Activated CD4-positive, alpha-beta T cell treated with anti-CD3 and anti-CD28 coated beads, Interleukin-2, amount 10 ng/mL, durations not matched to agents 7 days and 5 days (primary cell): Measurements from ENCODE around the gene RAB3C. TPM values are rescaled to one million over a fixed set of nuclear protein-coding genes. Genes with fewer than 3 reads are reported as not detected.

Experiments
- CTCF ChIA-PET: fragments of 350-600 bp; sonication (Branson Sonifier 250); formaldehyde crosslinking; loops from one replicate; lab custom pipeline; 2021; ENCODE audit warnings: antibody characterized with exemption; lab: Charles Lee
- POLR2A ChIA-PET: fragments of 350-600 bp; sonication (Branson Sonifier 250); formaldehyde crosslinking; loops from one replicate; lab custom pipeline; 2021; ENCODE audit warnings: antibody characterized with exemption; lab: Charles Lee
- DNase-seq: peaks from one replicate; pipeline ENCODE4 v3.0.0-alpha.2; 2020
- H3K27ac Mint-ChIP-seq: one replicate; pipeline ENCODE4 v1.8.0; 2021; ENCODE audit warnings: mild to moderate bottlenecking, moderate library complexity, mixed read lengths
- H3K27me3 Mint-ChIP-seq: one replicate; pipeline ENCODE4 v1.8.0; 2021; ENCODE audit warnings: mixed read lengths
- H3K36me3 Mint-ChIP-seq: one replicate; pipeline ENCODE4 v1.8.0; 2021; ENCODE audit warnings: low read depth, mixed read lengths
- H3K4me1 Mint-ChIP-seq: one replicate; pipeline ENCODE4 v1.8.0; 2021; ENCODE audit warnings: mixed read lengths
- H3K4me3 Mint-ChIP-seq: one replicate; pipeline ENCODE4 v1.8.0; 2021; ENCODE audit warnings: mild to moderate bottlenecking, moderate library complexity, mixed read lengths
- H3K9me3 Mint-ChIP-seq: one replicate; pipeline ENCODE4 v1.8.0; 2021; ENCODE audit warnings: mixed read lengths
- total RNA-seq, 2 experiments: library from RNA; stranded (reverse); gene quantifications; one replicate each; pipeline ENCODE4 v1.2.3, GENCODE V29; 2021

The RAB3C gene
- total RNA-seq, 2 experiments from 2014 or later: not detected

DNA sequence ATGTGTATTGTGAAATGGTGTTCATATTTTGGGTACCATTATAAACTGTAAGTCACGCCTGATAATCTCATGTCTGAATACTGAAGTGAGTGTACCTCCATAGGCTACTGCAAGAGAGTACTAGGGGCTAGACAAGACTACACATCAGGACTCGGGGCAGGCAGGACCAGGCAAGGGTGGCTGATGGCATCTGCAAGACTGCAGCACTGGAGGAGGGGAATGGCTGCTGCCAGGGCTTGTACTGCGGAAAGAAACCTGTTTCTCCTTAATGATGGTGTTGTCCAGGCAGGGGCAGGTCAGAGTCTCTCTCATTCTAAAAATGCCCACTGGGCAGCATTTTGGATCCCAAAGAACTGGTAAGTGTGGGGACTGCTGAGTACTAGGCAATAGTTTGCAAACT is 172.5 kb downstream of the RAB3C start:
- Mint-ChIP-seq H3K4me1 (peaks cover 16% of the 10 kb centered on the region), H3K9me3 (no peaks in the 10 kb centered on the region), H3K4me3 (no peak overlapping the region), H3K27ac (no peak overlapping the region), H3K36me3 (no peaks in the 10 kb centered on the region), H3K27me3 (peaks cover 4% of the 10 kb centered on the region)
- ChIA-PET POLR2A (no interaction called here), CTCF (no interaction called here)
- no peak for DNase-seq

DNA sequence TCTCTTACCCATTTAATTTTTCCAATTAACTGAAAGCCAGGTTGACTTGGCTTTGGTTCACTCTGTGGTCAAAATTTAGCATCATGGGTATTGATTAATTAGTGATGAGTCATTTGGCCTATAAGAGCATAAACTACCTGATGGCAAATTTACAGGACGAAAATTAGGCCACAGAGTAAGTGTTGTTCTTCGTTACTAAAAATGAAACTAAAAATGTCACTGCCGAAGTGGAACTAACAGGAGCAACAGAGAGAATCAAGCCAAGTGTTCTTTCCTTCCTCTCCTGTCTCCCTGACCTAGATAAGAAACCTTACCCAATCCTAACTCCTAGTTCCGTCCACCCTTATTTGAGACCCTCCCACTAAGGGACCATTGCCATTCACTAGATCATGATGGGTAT is 176.9 kb downstream of the RAB3C start:
- POLR2A ChIA-PET: no interaction called here
- DNase-seq: no peak

DNA sequence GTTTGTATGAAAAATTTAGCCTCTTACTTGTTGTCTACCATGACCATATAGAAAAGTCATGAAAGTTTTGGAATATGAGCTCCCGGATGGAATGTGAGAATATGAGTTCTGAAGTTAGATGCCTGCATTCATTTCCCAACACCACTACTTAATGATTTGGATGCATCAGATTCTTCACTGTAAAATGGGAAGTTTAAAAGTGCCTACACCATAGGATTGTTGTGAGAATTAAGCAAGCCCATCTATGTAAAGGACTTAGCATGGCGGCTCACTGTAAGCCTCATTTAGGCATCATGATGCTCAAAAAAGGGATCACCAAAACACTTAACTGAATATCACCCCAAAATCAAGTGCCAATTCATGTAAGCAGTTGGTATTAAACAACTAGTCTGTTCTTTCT is 177.3 kb downstream of the RAB3C start:
- no peak for DNase-seq
- peaks cover 21% of the 10 kb centered on the region for H3K4me1 Mint-ChIP-seq
- CTCF ChIA-PET: no interaction called here

More for the DNA sequence above, 176.9 kb downstream of the RAB3C start:
- peak overlapping the region; percentile 68 for H3K4me3 Mint-ChIP-seq
- no peaks in the 10 kb centered on the region for H3K36me3 Mint-ChIP-seq
- peaks cover 3% of the 10 kb centered on the region for H3K27me3 Mint-ChIP-seq
- H3K9me3 Mint-ChIP-seq: no peaks in the 10 kb centered on the region
- H3K4me1 Mint-ChIP-seq: peaks cover 21% of the 10 kb centered on the region
- CTCF ChIA-PET: no interaction called here
- peak overlapping the region; percentile 83 for H3K27ac Mint-ChIP-seq

DNA sequence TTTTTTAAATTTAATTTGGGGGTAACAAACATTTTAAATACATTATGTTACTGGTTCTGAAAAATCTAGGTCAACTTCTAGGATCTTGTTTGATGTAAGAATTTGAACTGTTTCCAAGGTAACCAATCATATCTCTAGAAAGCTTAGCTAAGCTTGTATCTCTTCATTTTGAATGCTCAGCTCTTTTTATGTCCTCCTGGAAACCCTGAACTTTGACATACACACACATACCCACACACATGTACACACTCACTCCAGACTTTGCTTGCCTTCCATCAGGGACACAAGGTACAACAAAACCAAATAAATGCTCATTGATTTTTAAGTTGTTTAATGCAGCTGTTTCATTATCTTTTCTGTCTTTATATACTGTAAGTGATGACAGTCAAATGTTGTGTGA is 178.5 kb downstream of the RAB3C start:
- Mint-ChIP-seq H3K4me3 (no peak overlapping the region), H3K27me3 (no peaks in the 10 kb centered on the region), H3K27ac (no peak overlapping the region), H3K4me1 (peaks cover 21% of the 10 kb centered on the region), H3K36me3 (no peaks in the 10 kb centered on the region), H3K9me3 (no peaks in the 10 kb centered on the region)
- ChIA-PET POLR2A (no interaction called here), CTCF (interaction anchor here (1.2 to 1.3 kb wide), 2 partner anchors 12 to 17 kb away, joined by 3 to 4 read pairs; no protein-coding TSS in a partner anchor)
- no peak for DNase-seq

More for the DNA sequence above, 177.3 kb downstream of the RAB3C start:
- H3K27me3 Mint-ChIP-seq: peaks cover 2% of the 10 kb centered on the region
- H3K27ac Mint-ChIP-seq: peak overlapping the region; percentile 83
- H3K9me3 Mint-ChIP-seq: no peaks in the 10 kb centered on the region
- no peaks in the 10 kb centered on the region for H3K36me3 Mint-ChIP-seq
- H3K4me3 Mint-ChIP-seq: peak overlapping the region; percentile 68
- POLR2A ChIA-PET: no interaction called here

DNA sequence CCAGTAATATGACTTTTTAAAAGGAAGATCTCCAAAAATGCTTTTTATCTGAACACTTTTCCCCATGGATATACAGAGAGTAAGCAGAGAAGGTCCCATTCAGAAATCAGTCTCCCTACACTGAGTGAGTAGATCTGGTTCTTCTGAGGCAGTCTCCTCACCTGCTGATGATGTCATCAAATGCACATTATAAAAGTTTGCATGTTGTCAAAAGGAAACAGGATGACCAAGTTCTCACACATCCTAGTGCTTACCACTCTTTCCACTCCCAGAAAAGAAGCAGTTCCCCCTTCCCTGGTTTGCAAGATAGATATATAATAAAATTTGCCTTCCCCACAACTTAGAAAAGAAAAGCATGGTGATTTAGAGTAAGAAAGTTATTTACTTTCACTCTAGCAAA is 180.5 kb downstream of the RAB3C start:
- Mint-ChIP-seq H3K4me3 (no peak overlapping the region), H3K27me3 (no peaks in the 10 kb centered on the region), H3K4me1 (peaks cover 21% of the 10 kb centered on the region), H3K36me3 (no peaks in the 10 kb centered on the region), H3K9me3 (no peaks in the 10 kb centered on the region), H3K27ac (no peak overlapping the region)
- DNase-seq: no peak
- POLR2A ChIA-PET: no interaction called here
- CTCF ChIA-PET: no interaction called here

DNA sequence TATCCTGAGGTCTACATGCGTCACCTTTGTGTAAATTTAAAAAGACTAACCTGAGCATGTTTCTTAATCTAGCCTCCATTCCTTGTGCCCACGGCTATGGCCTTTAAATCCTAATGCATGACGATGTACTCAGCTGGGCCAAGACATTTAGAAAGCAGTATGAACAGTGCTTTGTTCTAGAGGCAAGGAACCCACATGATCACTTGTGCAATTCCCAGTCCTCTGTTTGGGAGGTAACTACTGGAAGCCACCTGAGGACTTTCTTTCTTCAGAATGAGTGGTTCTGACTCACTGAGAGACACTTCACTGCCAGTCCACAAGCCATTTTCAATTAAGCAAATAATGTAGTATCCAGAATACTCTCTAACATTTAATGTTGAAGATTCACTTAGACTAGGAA is 181.3 kb downstream of the RAB3C start:
- CTCF ChIA-PET: no interaction called here
- no peaks in the 10 kb centered on the region for H3K9me3 Mint-ChIP-seq
- no peak overlapping the region for H3K4me3 Mint-ChIP-seq
- no peak for DNase-seq
- H3K27ac Mint-ChIP-seq: no peak overlapping the region
- POLR2A ChIA-PET: no interaction called here
- H3K4me1 Mint-ChIP-seq: peaks cover 16% of the 10 kb centered on the region
- H3K27me3 Mint-ChIP-seq: no peaks in the 10 kb centered on the region
- H3K36me3 Mint-ChIP-seq: no peaks in the 10 kb centered on the region

DNA sequence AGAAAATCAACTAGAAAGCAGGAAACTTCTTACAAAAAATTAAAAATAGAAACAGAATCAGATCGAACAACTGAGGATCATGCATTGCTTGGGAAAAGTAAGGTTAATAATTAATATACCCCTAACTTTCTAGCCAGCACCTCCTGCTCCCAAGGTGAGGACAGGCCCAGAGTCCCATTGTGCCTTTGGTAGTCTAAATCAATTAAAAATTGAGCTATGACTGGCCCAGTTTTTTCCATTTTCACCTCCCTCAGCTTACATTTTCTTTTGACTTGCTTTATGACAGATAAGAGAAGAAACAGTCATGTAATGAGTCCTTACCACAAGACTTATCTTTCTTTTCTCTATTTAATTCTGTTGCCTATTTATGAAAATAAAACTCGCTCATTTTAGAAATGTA is 182.2 kb downstream of the RAB3C start:
- DNase-seq: no peak
- Mint-ChIP-seq H3K4me1 (peaks cover 8% of the 10 kb centered on the region), H3K27me3 (no peaks in the 10 kb centered on the region), H3K27ac (no peak overlapping the region), H3K4me3 (no peak overlapping the region), H3K9me3 (no peaks in the 10 kb centered on the region), H3K36me3 (no peaks in the 10 kb centered on the region)
- CTCF ChIA-PET: no interaction called here
- POLR2A ChIA-PET: no interaction called here

DNA sequence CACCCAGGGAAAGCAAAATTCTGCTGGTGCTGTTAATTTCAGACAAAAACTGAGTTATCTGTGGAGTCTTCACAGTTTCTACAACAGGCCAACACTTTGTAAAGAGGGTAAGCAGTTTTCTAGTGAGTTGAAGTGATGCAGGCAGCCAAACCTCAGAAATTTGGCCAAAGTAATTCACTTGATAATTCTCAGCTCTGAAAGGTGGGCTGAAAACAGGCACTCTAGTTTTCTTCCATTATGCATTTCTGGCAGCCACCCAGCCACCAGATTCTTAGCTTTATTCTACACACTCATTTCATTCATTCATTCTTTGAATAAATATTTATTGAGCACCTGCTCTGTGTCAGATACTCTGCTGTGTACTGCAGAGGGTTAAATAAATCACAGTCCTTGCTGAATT is 184.2 kb downstream of the RAB3C start:
- no peak overlapping the region for H3K27ac Mint-ChIP-seq
- no peaks in the 10 kb centered on the region for H3K4me1 Mint-ChIP-seq
- no peak for DNase-seq
- no peaks in the 10 kb centered on the region for H3K36me3 Mint-ChIP-seq
- ChIA-PET CTCF (no interaction called here), POLR2A (no interaction called here)
- H3K9me3 Mint-ChIP-seq: no peaks in the 10 kb centered on the region
- peaks cover 2% of the 10 kb centered on the region for H3K27me3 Mint-ChIP-seq
- H3K4me3 Mint-ChIP-seq: no peak overlapping the region

DNA sequence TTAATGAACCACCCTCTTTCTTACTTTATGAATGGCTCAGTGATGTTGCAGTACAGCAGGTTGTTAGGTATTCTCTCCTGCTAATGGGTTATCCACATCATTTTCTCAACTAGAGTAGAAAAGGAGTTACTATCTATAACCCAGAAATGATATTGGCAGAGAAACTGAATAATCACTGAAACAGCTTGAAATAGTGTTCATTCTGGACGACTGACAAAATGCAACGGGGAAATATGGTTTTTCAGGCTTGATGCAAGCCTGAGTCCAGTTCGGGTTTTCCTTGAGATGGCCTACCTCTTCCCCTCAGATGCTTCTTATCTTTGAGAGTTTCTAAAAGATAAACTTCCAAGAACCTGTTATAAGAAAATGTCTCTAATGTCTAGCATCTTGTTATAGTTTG is 187.3 kb downstream of the RAB3C start:
- CTCF ChIA-PET: no interaction called here
- H3K9me3 Mint-ChIP-seq: no peaks in the 10 kb centered on the region
- no peak for DNase-seq
- no peaks in the 10 kb centered on the region for H3K4me1 Mint-ChIP-seq
- H3K27ac Mint-ChIP-seq: no peak overlapping the region
- H3K36me3 Mint-ChIP-seq: no peaks in the 10 kb centered on the region
- POLR2A ChIA-PET: no interaction called here
- peaks cover 11% of the 10 kb centered on the region for H3K27me3 Mint-ChIP-seq
- no peak overlapping the region for H3K4me3 Mint-ChIP-seq

DNA sequence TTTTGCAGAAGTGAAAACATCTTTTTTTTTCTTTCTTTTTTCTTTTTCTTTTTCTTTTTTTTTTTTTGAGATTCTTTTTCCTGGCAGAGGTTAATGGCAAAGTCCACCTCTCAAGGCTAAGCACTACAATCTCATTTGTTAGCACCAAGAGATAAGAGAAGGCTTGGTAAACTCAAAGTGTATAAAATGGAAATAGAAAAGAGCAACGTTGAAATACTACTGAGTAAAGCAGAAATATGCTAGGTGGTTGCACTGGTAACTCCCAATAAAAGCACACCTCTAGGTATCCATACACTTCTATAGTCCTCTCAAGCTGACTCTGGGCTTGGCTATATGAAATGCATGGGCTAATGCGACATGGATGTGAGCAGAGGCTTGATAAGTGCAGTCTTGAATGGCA is 188.9 kb downstream of the RAB3C start:
- Mint-ChIP-seq H3K4me3 (no peak overlapping the region), H3K36me3 (no peaks in the 10 kb centered on the region), H3K27ac (no peak overlapping the region), H3K27me3 (peaks cover 11% of the 10 kb centered on the region), H3K4me1 (no peaks in the 10 kb centered on the region), H3K9me3 (no peaks in the 10 kb centered on the region)
- ChIA-PET CTCF (no interaction called here), POLR2A (no interaction called here)
- no peak for DNase-seq

DNA sequence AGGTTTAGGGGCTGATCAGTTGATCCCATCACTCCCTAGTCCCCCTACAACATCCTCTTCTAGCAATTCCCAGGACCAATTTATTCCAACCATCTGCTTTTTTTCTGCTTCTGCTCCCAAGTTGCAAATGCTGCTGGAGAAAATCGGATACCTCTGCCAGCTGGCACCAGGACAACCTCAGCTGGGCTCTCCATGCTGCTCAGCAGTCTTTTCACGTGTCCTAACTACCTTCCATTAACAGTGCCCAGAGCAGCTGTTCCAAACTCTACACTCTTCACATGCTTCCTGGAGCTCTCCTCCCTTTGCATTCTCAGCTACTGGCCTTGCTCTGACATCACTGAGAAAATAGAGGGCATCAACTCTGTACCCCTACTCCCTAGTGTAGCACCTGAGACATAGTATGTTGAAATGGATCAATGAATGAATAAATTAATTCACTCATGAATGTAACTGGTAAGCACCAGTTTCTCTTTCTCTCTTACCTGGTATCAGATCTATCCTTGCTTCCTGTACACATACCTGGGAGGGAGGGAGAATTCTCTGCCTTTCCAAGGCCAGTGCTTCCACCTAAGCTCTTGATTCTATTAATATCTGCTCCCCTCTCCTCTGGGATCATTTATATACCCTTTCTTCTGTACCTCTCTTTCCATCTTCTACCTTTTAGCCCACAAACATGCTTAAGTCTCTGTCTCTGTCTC is 191.0 kb downstream of the RAB3C start:
- Mint-ChIP-seq H3K27ac (no peak overlapping the region), H3K4me1 (no peaks in the 10 kb centered on the region)
- CTCF ChIA-PET: interaction anchor here (0.8 to 1.3 kb wide), 2 partner anchors 12 to 21 kb away, joined by 3 read pairs; no protein-coding TSS in a partner anchor

DNA sequence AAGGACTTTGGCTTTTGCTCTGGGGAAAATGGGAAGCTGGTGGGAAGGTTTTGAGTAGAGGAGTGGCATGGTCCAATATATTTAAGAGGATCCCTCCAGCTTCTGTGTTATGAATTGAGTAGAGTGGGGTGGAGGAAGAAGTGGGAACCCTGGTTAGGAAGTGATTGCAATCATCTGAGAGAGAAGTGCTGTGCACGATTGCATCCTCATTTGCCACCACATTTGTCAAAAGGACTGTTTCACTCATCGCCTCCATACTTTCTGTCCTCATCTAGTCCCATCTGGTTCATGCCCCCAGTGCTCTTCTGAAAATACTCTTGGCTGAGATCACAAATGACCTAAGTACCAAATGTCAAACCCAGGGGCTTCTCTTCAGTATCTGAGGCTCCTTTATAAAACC is 192.1 kb downstream of the RAB3C start:
- no peaks in the 10 kb centered on the region for H3K9me3 Mint-ChIP-seq
- H3K27ac Mint-ChIP-seq: no peak overlapping the region
- POLR2A ChIA-PET: no interaction called here
- H3K27me3 Mint-ChIP-seq: peaks cover 13% of the 10 kb centered on the region
- H3K4me1 Mint-ChIP-seq: no peaks in the 10 kb centered on the region
- H3K4me3 Mint-ChIP-seq: no peak overlapping the region
- CTCF ChIA-PET: no interaction called here
- DNase-seq: no peak
- H3K36me3 Mint-ChIP-seq: no peaks in the 10 kb centered on the region

More for the DNA sequence above, 191.0 kb downstream of the RAB3C start:
- Mint-ChIP-seq H3K27me3 (peaks cover 13% of the 10 kb centered on the region), H3K4me3 (no peak overlapping the region), H3K36me3 (no peaks in the 10 kb centered on the region), H3K9me3 (no peaks in the 10 kb centered on the region)
- POLR2A ChIA-PET: no interaction called here
- DNase-seq: no peak

DNA sequence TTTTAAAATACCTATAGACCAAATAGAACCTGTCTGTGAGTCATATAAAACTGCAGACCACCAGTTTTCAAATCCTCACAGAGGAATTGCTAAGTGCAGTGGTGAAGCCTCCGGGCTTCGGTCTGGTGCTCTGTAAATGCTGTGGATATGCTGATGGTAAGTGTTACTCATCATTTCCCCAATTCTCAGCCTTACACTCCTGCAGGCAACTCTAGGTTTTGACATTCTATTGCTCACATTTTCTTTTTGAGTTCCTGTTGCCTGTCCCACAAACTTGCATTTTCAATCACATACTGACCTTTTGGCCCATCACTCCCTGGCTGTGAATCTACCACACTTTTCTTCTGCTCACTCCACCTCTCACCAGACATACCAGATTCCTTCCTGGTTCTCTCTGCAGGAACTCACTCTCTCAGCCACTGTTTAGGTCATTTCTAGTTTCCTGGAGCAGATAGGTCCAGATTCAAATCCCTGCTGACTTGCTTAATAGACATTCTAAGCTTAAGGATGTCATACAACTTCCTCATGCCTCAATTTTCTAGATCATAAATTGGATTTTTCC is 192.9 kb downstream of the RAB3C start:
- Mint-ChIP-seq H3K27ac (no peak overlapping the region), H3K4me3 (no peak overlapping the region), H3K4me1 (no peaks in the 10 kb centered on the region), H3K9me3 (no peaks in the 10 kb centered on the region), H3K36me3 (no peaks in the 10 kb centered on the region), H3K27me3 (peaks cover 13% of the 10 kb centered on the region)
- CTCF ChIA-PET: no interaction called here
- DNase-seq: no peak
- POLR2A ChIA-PET: no interaction called here

DNA sequence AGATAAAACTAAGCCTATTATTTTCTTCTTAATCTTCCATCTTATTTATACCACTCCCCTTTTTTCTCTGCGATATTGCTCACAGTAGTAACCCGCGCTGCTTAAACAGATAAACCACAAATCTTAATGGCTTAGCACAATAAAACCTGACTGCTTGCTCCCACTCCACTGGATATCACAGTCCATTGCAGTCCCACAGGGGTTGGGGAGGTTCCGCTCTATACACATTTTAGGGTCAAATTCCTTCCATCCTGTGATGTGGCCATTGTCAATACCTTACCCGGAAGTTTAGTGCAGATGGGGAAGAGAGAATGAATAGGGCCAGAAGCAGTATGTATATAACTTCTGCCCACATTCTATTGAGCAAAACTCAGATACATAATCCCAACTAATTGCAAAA is 193.7 kb downstream of the RAB3C start:
- H3K36me3 Mint-ChIP-seq: no peaks in the 10 kb centered on the region
- POLR2A ChIA-PET: no interaction called here
- H3K27ac Mint-ChIP-seq: no peak overlapping the region
- no peak for DNase-seq
- CTCF ChIA-PET: no interaction called here
- peaks cover 16% of the 10 kb centered on the region for H3K27me3 Mint-ChIP-seq
- no peaks in the 10 kb centered on the region for H3K4me1 Mint-ChIP-seq
- no peaks in the 10 kb centered on the region for H3K9me3 Mint-ChIP-seq
- H3K4me3 Mint-ChIP-seq: no peak overlapping the region
